NCI-H748 (cell line): Measurements from ENCODE around the gene FAM163B.

Experiments used
- DNase-seq: peaks from one replicate; lab custom pipeline; 2025; ENCODE audit not compliant: unreplicated experiment; lab: John Stamatoyannopoulos, UW

FAM163B gene

DNA sequence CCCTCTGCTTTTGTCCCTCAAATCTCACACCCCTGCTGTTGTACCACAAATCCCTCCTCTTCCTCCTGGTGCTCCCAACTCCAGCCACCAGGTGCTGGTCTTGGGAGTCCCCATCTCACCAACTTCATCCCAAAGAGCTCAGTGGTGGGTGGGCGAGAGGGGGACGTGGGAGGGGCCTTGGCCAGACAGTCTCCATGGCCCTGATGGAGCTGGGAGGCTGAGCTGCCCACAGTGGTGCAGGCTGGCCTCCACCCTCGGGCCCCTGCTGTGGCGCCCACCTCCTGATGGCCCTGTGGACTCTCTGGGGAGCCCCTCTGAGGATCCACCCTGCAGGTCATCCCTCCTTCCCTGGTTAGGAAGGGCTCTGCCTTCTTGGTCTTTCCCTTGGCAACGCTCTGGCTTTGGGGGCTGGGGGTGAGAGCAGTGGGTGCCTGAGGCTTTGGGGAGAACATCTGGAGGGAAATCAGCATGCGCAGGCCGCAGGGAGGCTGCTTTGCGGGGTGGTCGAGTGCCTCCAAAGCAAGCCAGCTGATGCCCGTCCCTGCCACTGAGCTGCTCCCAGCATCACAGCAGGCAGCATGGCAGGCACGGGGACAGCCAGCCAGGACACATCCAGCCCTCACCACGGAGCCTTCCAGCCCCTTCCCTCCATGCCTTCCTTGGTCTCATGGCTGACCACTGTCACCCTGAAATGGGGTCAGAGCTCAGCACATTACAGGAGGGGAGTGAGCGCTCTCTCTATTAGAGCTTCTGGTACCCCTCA lies 7.6 kb upstream of the FAM163B start:
- no peak for DNase-seq

DNA sequence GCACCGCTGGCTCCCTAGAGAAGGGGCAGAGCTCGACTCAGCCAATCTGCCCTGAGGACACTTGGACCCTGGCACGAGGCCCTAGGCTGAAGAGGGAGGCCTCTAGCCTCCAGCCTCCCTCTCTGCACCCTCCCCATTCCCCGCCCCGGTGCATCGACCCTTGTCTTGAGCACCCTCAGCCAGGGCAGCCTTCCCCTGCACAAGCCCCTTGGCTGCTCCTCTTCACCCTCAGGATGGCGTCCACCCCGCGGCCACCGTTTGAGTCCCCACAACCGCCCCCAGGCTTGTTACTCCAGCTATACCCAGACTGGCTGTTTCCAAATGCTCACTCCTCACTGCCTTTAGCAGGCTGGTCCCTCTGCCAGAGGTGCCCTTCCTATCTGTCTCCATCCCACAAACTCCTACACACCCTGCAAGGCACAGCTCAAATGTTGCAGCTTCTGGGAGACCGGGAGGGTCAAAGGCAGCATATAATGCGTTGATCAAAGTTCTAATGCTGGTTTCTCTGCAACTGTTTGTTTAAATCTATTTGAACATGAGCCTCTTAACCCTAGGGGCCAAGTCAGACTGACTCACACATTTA lies 6.5 kb upstream of the FAM163B start:
- no peak for DNase-seq

DNA sequence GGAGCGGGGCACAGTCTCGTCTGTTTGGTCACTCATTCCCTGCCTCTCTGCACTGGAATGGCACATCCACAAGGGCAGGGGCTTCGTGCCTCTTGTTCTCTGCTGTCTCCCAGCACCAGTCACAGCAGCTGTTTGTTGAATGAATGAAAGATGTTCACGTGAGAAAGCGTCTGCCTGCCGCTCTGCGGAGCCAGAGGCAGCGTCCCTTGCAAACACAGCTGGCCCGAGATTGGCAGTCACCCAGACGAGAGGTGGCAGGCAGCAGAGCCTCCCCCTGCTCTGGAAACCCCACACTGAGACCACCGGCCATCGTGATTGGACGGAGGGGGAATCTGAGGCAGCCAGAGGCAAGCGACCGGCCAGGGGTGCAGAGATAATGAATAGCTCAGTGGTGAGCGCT lies 6.0 kb upstream of the FAM163B start:
- peak; percentile 17 for DNase-seq

DNA sequence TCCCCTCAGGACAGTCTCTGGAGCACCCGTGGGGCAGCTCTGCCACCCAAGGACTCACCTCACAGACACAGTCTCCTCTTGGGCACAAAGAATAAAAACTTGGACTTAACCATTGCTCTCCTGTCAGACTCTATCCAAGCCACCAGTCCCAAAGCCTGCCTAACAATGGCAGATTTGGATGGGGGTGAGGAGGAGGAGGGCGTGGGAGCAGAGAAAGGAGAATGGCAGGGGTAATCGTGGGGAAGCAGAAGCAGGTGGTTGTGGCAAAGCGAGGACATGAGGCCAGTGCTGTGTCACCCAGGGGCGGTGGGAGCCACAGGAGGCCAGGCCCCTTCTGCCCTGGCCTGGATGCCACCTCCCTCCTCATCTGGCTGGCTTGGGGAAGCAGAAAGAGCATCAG lies 5.5 kb upstream of the FAM163B start:
- DNase-seq: no peak

DNA sequence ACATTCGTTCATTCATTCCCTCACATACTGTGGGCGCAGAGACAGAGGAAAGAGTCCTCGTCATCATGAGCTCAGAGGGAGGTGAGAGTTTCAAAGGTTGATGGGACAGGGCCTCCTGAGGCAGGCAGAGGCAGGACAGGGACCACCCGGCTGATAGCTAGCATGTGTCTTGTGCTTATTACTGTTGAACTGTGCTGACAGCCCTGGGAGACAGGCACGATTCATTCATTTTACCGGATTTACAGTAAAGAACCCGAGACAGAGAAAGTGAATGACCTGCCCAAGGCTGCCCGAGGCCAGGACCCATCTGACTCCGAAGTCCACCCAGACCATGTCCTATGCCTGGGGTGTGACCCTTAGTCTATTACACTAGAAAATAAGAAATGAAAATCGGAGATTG lies 4.9 kb upstream of the FAM163B start:
- no peak for DNase-seq

DNA sequence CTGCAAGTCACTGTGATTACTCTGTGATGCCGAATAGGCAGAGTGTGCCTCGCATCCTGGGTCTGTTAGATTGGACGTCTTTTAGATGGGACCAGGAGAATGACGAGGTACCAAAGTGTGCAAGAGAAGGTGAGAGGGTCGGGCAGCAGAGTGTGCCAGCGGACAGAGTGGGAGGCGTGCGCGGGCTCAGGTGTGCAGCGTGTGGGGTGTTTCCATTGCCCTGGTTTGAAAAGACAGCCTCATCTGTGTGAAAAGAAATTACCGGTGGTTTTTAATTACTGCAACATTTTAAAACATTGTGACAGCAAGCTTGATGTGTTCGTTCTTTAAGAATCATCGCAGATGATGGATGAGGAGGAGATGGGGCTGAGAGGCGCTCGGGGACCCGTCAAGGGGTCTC lies 4.2 kb upstream of the FAM163B start:
- DNase-seq: no peak

DNA sequence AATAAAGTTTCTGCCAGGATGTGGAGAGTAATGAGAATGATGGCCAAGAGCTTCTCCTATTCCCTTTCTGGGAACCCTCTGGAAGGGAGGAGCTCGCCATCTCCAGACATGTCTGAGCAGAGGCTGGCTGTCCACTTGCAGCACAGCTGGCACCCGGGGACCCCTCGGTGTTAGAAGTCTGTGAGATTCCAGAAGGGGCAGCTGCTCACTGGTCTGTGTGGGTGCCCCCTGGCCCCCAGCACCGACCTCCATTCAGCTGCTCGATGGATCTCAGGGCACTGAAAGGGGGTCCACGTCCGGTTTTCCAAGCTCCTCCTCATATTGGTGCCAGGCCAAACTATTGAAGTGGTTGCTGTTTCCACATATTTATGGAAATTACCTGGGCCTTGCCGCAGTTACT lies 3.6 kb upstream of the FAM163B start:
- DNase-seq: no peak

DNA sequence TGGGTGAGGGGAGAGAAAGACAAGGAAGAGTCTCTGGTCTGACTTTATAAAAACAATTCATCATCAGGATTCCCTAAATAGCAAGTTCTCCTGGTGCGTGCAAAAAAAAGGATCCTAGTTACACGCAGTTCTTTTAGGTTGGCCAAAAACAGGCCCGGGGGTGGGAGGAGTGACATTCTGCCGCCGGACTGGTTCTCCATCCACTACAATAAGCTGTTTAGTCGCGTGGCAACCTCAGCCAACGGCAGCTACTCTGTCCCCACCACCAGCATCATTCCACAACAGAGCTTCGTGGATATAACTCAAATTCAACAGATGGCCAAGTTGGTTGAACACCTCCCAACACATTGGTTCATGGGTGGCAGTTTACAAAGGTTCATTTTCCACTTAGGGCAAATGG lies 2.9 kb upstream of the FAM163B start:
- DNase-seq: no peak

DNA sequence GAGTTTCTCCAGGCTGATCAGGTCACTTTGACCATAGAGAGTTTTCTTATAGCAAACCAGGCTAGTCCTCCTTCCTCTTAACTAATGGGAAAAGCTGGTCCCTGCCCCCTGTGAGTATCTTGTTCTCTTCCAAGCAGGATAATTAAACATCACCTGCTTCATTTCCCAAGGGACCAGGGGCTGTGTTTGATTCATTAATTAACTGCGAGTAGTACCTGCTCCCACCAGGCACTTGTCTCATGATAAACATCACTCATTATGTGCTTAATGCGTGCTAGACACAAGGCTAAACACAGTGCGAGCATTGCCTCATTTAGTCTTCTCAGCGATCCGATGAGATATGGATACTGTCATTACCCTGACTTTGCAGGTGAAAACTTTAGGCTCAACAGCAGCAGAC lies 1.7 kb upstream of the FAM163B start:
- peak; percentile 97 for DNase-seq

DNA sequence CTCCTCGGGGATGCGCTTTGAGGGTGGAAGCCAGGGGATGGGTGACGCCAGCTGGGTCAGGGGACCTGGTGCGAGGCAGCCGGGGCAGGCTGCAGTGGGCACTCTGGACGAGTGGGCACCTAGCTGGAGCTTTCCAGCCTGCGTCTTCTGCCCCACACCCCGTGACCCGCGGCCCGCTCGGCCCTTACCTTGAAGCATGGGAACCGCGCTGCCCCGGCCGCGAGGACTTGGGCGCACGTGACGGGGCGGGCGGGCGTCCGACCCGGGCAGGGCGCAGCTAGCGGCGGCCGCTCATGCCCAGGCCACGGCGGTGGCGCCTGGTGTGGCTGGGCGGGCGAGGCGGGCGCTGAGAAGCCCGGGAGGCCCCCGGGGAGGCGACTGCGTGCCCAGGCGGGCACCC lies 300 bp downstream of the FAM163B start:
- no peak for DNase-seq

DNA sequence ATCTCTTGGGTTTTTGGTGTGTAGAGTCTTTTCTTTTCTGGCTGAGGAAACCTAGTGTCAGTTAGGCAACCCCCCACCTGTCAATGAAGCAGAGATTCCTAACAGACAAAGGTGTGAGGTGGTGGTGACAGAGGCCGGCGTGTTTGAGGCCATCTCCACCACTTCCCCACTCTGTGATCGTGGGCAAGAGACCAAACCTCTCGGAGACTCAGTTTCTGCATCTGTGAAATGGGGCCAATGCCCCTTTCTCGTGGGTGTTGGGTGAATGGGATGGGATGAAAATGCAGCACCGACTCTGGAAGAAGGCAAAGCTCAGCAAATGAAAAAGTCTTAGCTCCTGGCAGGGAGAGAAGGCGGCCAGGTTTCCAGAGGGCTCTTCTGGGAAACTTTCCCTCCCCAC lies 807 bp downstream of the FAM163B start:
- no peak for DNase-seq

DNA sequence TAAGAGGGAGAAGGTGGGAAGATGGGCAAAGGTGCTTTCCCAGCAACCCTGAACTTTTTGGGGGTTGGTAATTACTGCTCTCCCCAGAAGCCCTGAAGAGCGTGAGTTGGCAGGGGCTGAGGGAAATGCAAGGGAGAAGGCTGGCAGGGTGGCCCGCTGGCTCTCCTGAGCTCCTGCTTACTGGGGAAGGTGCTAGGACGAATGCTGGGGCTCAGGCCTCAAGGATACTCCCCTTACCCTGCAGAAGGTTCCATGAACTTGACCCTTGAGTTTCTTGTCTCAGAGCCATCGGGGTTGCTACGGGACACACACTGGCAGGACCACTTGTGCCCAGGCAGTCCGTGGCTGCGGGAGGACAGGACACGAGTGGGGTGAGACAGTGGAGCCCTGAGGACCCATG lies 1.2 kb downstream of the FAM163B start:
- no peak for DNase-seq

DNA sequence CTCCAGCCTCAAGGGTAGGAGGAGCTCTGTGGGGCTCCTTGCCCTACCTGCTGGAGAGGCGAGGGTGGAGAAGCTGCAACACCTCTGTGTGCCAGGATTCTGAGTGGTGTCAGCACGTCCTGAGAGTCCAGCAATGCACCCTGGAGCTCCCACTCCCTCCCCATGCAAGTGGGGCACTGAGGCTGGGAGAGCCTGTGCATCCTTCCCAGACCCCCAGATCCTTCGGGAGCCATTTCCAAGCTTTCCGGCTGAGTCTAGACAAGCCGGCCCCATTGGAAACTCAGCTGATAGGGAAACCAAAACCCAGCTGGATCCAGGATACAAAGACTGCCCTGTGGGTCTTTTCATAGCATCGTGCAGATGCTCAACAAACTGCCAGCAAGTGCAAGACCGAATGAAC lies 1.8 kb downstream of the FAM163B start:
- DNase-seq: no peak

DNA sequence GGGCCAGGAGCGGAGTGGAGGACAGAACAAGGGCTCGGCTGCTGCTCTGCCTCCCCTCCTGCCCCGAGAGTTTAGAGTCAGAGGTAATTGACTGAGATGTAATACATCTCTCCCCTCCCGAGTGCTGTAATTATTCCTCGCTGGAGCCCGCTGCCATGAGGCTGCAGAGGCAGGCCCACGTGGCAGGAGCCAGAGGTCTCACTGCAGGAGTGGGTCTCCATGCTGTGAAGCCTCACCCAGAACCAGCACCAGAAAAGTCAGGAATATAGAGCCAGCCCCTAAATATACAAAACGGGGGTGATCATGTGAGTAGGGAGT lies 2.5 kb downstream of the FAM163B start:
- peak; percentile 33 for DNase-seq

DNA sequence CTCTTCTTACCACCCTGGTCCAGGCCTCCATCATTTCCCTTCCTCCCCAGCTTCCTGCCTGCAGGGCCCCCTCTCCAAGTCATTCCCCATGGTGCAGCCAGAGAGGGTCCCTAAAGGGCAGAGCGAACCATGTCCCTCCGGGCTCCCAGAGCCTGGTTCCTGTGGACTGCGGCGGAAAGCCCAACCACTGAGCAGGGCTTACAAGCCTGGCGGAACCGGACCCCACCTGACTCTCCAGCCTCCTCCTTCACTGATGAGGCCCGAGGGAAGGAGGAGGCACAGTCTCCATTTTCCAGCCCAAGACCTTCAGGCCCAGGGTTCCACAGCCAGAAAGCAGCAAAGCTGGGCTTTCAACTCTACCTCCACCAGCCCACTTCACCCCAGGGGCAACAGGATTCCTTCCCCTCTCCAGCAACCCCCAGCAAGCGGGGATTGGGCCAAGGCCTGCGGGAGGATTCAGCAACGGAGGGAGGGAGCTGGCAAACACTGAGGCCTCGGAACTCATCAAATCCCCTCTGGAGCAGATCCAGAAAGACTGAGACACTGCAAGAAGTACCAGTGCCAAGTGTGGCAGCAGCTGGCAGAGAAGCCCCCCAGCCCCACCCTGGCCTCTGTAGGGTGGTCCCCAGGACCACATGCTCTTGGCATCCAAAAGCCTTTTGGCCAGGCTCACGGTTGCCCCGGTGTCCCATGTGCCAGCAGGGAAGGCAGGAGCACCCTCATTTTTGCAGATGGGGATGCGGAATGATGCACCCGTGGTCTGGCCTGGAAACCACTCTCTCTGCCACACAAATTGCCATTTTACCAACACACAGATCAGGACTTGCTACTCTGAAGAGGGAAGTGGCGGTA lies 3.1 kb downstream of the FAM163B start:
- DNase-seq: no peak

DNA sequence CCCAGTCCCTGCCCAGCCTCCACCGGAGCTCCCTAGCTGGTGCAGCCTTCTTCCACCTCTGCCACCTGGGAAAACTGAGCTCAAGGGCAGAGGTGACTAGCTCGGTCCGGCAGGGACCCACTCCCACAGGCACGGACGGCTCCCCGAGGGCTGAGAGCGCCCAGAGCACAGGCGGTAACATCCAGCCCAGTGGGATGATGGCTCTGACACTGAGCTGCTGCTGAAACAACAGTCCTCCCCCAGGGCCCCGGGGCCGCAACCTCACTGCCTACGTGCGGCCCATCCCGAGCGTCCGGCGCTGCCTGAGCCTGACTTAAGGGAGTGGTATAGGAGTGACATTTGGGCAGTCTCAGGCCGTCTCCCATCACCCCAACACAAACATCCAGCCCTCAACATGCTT lies 3.7 kb downstream of the FAM163B start:
- no peak for DNase-seq

DNA sequence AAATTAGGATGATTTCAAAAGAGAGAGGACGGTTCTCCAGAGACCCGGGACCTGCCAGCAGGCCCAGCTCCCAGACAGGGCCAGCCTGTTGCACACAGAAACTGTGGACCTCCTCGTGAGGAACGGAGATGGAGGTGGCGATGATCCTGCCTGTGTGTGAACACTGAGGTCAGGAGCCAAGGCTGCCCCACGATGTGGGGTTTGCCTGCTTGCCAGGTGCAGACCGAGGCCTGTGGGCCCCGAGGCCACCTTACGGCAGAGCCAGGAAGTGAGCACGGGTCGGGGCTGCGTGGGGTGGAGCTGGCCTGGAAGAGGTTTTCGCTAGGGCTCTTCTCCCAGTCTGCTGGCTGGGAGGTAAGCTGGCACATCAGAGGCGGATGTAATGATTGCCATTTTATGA lies 4.3 kb downstream of the FAM163B start:
- no peak for DNase-seq

DNA sequence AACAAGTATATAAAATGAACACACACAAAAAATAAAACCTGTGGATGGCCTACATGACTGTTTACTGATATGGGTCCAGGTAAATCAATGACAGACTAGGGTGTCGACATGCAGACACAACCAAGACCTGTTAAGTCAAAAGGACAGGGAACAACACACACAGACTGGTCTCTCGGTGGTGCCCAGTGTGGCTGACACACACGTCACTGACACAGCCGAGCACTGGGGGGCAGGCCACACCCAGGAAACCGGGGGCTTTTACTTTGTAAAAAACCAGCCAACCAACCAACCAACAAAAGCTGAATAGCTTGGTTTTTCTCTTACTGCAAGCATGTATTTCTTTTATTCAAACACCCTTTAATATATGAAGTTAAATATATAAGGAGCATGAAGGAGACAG lies 5.0 kb downstream of the FAM163B start:
- DNase-seq: peak; percentile 27

DNA sequence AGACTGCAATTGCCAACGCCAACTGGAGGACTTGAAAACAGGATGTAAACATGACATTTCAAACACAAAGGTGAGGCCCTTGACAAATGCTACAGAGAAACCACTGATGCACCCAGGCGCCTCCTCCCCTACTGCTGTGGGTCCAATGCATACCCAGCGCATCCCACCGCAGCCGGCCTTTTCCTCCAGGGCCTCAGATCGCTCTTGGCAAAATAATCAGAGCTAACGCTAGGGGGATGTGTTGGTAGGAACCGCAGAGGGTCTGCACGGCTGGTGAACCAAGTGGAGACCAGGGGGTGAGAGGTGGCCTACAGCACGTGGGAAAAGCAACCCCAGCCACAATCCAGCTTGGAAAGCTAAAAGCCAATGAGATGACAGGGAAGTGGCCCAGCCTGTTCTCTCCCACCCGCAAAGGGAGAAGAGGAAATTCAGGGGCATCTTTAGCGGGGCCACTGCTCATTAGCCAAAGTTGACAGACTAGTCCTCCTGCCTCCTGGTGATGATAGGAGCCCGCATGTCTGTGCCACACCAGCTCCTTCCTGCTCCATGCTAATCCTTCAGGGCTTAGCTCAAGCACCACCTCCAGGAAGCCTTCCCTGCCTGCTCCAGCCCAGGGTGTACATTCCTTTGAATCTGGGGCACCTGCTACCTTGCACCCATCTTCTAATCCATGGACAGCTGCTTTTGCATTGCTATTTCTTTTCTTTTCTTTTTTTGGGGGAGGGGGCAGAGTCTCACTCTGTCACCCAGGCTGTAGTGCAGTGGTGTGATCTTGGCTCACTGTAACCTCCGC lies 5.9 kb downstream of the FAM163B start:
- peak; percentile 87 for DNase-seq

DNA sequence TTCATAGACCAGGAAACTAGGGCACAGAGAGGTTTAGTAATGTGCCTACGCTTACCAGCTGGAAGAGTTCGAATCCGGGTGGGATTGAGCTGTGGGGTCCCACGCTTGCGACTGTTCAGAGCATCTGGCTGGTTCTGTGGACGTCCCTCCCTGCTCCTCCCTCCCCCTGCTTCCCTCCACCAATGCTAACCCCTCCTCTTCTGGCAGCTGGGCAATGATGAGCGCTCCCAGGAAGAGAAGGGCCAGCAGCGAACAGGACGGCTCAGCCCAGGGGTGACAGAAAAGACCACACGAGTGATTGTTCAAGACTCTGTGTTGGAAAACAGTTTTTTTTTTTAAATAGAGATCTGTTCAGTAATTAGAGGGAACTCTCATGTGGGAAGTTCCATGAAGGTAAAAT lies 6.9 kb downstream of the FAM163B start:
- DNase-seq: peak; percentile 19

DNA sequence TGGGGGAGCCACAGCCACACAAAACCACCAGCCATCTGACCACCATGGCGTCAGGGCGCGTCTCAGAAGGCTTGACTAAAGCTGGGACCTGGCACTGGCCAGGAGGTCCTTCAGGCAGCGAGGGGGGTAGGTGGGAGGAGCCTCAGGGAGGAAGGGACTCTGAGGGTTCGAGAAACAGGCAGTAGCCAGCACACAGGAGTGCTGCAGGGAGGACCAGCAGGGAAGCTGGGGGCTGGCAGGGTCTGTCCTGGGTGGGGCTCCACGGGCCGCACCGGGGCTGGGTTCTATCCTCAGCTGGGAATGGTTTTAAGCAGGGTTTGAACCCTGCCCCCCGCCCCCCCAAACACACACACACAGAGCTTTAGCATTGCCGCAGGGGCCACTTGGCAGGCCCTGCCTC lies 7.4 kb downstream of the FAM163B start:
- no peak for DNase-seq

DNA sequence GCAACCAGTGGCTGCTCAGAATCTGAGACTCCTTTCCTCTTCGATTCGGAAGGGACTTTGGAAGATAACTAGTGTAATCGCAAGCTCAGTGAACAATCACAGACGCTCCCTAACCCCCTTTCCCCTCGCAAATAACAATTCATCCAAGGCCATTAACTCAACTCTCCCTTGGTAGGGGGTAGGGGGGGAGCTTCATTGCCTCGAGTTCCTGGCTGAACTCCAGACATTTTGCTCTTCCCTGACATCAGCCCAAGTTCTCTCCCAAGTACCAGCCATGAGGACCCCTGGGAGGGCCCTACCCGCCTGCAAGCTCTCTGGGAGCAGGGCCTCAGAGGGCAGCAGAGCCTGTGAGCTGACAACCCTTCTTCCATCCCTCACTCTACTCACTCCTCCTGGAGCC lies 8.4 kb downstream of the FAM163B start:
- no peak for DNase-seq
